Measurements from ENCODE around the gene MMAB. TPM values are rescaled to one million over a fixed set of nuclear protein-coding genes. Genes with fewer than 3 reads are reported as not detected.

MMAB gene
- total and polyA plus RNA-seq, 2 of the 13 experiments (the other 11 are each of a cell fraction or from before 2014, with no cell fraction given): 26.1 to 77.3 TPM

- TF ChIP-seq SP1 (IDR thresholded peaks at IDR 0.05) (no peak), SP1 (CRISPR knock-in tag; IDR thresholded peaks at IDR 0.05) (peak; percentile 81), KDM4B (CRISPR knock-in tag; IDR thresholded peaks at IDR 0.05) (peak; percentile 73; the same call in 1 of the 2 replicates), MLX (CRISPR knock-in tag; IDR thresholded peaks at IDR 0.05) (peak; percentile 48), ZNF609 (CRISPR knock-in tag; IDR thresholded peaks at IDR 0.05; ENCODE audit: borderline replicate concordance) (peak; percentile 45; the same call in 1 of the 2 replicates), THAP7 (CRISPR knock-in tag; IDR thresholded peaks at IDR 0.05) (no peak), AHR (CRISPR knock-in tag; IDR thresholded peaks at IDR 0.05) (peak; percentile 97), HOXA7 (CRISPR knock-in tag; IDR thresholded peaks at IDR 0.05) (no peak), HIVEP1 (CRISPR knock-in tag; IDR thresholded peaks at IDR 0.05) (peak; percentile 90), SALL2 (CRISPR knock-in tag; IDR thresholded peaks at IDR 0.05) (peak; percentile 55; the same call in 1 of the 2 replicates), MXI1 (IDR thresholded peaks at IDR 0.05; ENCODE audit: borderline replicate concordance, low read depth, low read length) (peak; percentile 90; the same call in 2 of the 3 replicates), NFRKB (IDR thresholded peaks at IDR 0.05) (no peak), CENPBD1 (CRISPR knock-in tag; IDR thresholded peaks at IDR 0.05; ENCODE audit: borderline replicate concordance, low read depth) (no peak), ZNF781 (CRISPR knock-in tag; IDR thresholded peaks at IDR 0.05; ENCODE audit: borderline replicate concordance, not compliant biosample characterization) (peak; percentile 95), HNRNPUL1 (IDR thresholded peaks at IDR 0.05; ENCODE audit: low read depth, low read length) (no peak), YEATS4 (CRISPR knock-in tag; IDR thresholded peaks at IDR 0.05; ENCODE audit: borderline replicate concordance) (peak; percentile 84; the same call in 1 of the 2 replicates), CREB3 (CRISPR knock-in tag; IDR thresholded peaks at IDR 0.05) (peak; percentile 73; the same call in 1 of the 2 replicates), CHCHD3 (CRISPR knock-in tag; IDR thresholded peaks at IDR 0.05) (peak; percentile 94; the same call in 1 of the 2 replicates), CBX1 (IDR thresholded peaks at IDR 0.05; ENCODE audit: low read depth) (no peak), NCOA5 (CRISPR knock-in tag; IDR thresholded peaks at IDR 0.05) (no peak), ARHGAP35 (CRISPR knock-in tag; IDR thresholded peaks at IDR 0.05; ENCODE audit: borderline replicate concordance) (no peak; the same call in 1 of the 2 replicates), ZNF468 (CRISPR knock-in tag; IDR thresholded peaks at IDR 0.05) (peak; percentile 85; the same call in 1 of the 2 replicates), NR2F2 (IDR thresholded peaks at IDR 0.05; ENCODE audit: borderline replicate concordance, low read depth) (no peak)
Observed at GRCh38 chr12:109573029-109573913, at the start of gene MMAB, which contains the start of gene MVK (continued).

Data from HepG2 (cell line).